HFFc6 (cell line): Measurements from ENCODE around the gene CACNA2D1. TPM values are rescaled to one million over a fixed set of nuclear protein-coding genes. Genes with fewer than 3 reads are reported as not detected.

ENCODE experiments used
- DNase-seq: peaks from one replicate; pipeline ENCODE4 v3.0.0-alpha.2; 2018
- H3K27ac Mint-ChIP-seq: 2 replicates; pipeline ENCODE4 v1.8.0; 2020; ENCODE audit warnings: mild to moderate bottlenecking, mixed read lengths
- H3K27me3 Mint-ChIP-seq: 2 replicates; pipeline ENCODE4 v1.8.0; 2021; ENCODE audit warnings: mild to moderate bottlenecking, moderate library complexity, mixed read lengths; ENCODE audit not compliant: insufficient read depth
- H3K36me3 Mint-ChIP-seq: 2 replicates; pipeline ENCODE4 v1.8.0; 2021; ENCODE audit warnings: low read depth, mixed read lengths
- H3K4me1 Mint-ChIP-seq: 2 replicates; pipeline ENCODE4 v1.8.0; 2020; ENCODE audit warnings: low read depth, mixed read lengths
- H3K4me3 Mint-ChIP-seq: 2 replicates; pipeline ENCODE4 v1.8.0; 2020; ENCODE audit warnings: mild to moderate bottlenecking, moderate library complexity, mixed read lengths
- H3K9me3 Mint-ChIP-seq: 2 replicates; pipeline ENCODE4 v1.8.0; 2020; ENCODE audit warnings: mild to moderate bottlenecking, mixed read lengths
- CTCF ChIP-seq: fragments of 200-600 bp; sonication (generic); IDR thresholded peaks from 2 replicates; pipeline ENCODE4 v1.5.0; 2021; ENCODE audit warnings: antibody characterized with exemption, mild to moderate bottlenecking
- total RNA-seq, 6 experiments: library from RNA; stranded (reverse); fragmentation: NEBNext Ultra II Directional; extraction: Animal tissue kit (Norgen Biotek cat#: 25700); gene quantifications; 2 replicates in 1 of 6; 3 replicates in 5 of 6; pipeline ENCODE4 v1.2.3, GENCODE V29; 2021

Gene CACNA2D1
- total RNA-seq, 6 experiments from 2014 or later = 34.9 to 43.6 (median 36.8) TPM

GRCh38 chr7:81960026-81960425 is 483.6 kb downstream of the CACNA2D1 start:
- DNase-seq = no peak
- TF ChIP-seq CTCF = peak; percentile 30; the same call in 1 of the 2 replicates
- Mint-ChIP-seq H3K4me1 (peaks cover 19% of the 10 kb centered on the region), H3K27me3 (no peaks in the 10 kb centered on the region), H3K9me3 (no peaks in the 10 kb centered on the region), H3K36me3 (no peaks in the 10 kb centered on the region), H3K27ac (no peak overlapping the region), H3K4me3 (no peak overlapping the region)

- Mint-ChIP-seq H3K36me3 (no peaks in the 10 kb centered on the region), H3K9me3 (no peaks in the 10 kb centered on the region), H3K4me3 (no peak overlapping the region), H3K27me3 (no peaks in the 10 kb centered on the region), H3K27ac (no peak overlapping the region; the same call in 1 of the 2 replicates), H3K4me1 (peaks cover 8% of the 10 kb centered on the region; the same call in 1 of the 2 replicates)
- DNase-seq = no peak
- TF ChIP-seq CTCF = no peak
Measured at GRCh38 chr7:81957517-81957916, 486.1 kb downstream of the CACNA2D1 start.

- TF ChIP-seq CTCF = peak; percentile 73
- Mint-ChIP-seq H3K36me3 (no peaks in the 10 kb centered on the region), H3K27ac (no peak overlapping the region), H3K4me3 (no peak overlapping the region), H3K27me3 (no peaks in the 10 kb centered on the region), H3K4me1 (peaks cover 8% of the 10 kb centered on the region; the same call in 1 of the 2 replicates), H3K9me3 (no peaks in the 10 kb centered on the region)
- DNase-seq = peak; percentile 19
Measured at GRCh38 chr7:81956520-81956919, 487.1 kb downstream of the CACNA2D1 start.

- H3K36me3 Mint-ChIP-seq = no peaks in the 10 kb centered on the region
- TF ChIP-seq CTCF = no peak
- peaks cover 6% of the 10 kb centered on the region; the same call in 1 of the 2 replicates for H3K4me1 Mint-ChIP-seq
- H3K4me3 Mint-ChIP-seq = no peak overlapping the region
- no peaks in the 10 kb centered on the region; the same call in 1 of the 2 replicates for H3K27me3 Mint-ChIP-seq
- DNase-seq = no peak
- no peak overlapping the region for H3K27ac Mint-ChIP-seq
- H3K9me3 Mint-ChIP-seq = no peaks in the 10 kb centered on the region
Measured at GRCh38 chr7:81949306-81949705, 494.3 kb downstream of the CACNA2D1 start.

GRCh38 chr7:81944058-81944457 is 499.5 kb downstream of the CACNA2D1 start:
- DNase-seq = no peak

More at GRCh38 chr7:81944058-81944457, 499.5 kb downstream of the CACNA2D1 start:
- no peak for TF ChIP-seq CTCF
- Mint-ChIP-seq H3K36me3 (no peaks in the 10 kb centered on the region), H3K27ac (no peak overlapping the region), H3K9me3 (no peaks in the 10 kb centered on the region), H3K4me3 (no peak overlapping the region), H3K27me3 (peaks cover 4% of the 10 kb centered on the region; the same call in 1 of the 2 replicates), H3K4me1 (no peaks in the 10 kb centered on the region)
